PFSK-1 (cell line): ENCODE measurements around the gene GALK1.

Experiments used
- FOXP2 ChIP-seq: optimal IDR thresholded peaks from 2 replicates; pipeline ENCODE3; 2011; ENCODE audit warnings: borderline replicate concordance, control low read depth, inconsistent platforms; ENCODE audit not compliant: insufficient read depth; ENCODE audit errors: extremely low read length, extremely low read depth
- POLR2AphosphoS5 ChIP-seq: IDR thresholded peaks from 2 replicates; pipeline ENCODE4 v1.6.1; 2012; ENCODE audit warnings: low read depth, mild to moderate bottlenecking, control low read depth, low read length, moderate library complexity
- SIN3A ChIP-seq: IDR thresholded peaks from 2 replicates; pipeline ENCODE4 v1.6.1; 2012; ENCODE audit warnings: mild to moderate bottlenecking, low read length, moderate library complexity, borderline replicate concordance; ENCODE audit not compliant: insufficient read depth
- TAF1 ChIP-seq: IDR thresholded peaks from 2 replicates; pipeline ENCODE4 v1.6.1; 2012; ENCODE audit warnings: low read length, control low read depth, borderline replicate concordance; ENCODE audit not compliant: insufficient read depth
- TF ChIP-seq, protein P1 (sequence below), 2 experiments: IDR thresholded peaks; 2 replicates each; pipeline versions ENCODE4 v1.6.1 to v1.8.0; 2011 to 2012; ENCODE audit warnings: low read depth in 2 of 2, low read length in 2 of 2, control low read depth in 1 of 2, inconsistent platforms in 1 of 2, mild to moderate bottlenecking in 1 of 2, moderate library complexity in 1 of 2; ENCODE audit not compliant: insufficient read depth in 1 of 2

DNA sequence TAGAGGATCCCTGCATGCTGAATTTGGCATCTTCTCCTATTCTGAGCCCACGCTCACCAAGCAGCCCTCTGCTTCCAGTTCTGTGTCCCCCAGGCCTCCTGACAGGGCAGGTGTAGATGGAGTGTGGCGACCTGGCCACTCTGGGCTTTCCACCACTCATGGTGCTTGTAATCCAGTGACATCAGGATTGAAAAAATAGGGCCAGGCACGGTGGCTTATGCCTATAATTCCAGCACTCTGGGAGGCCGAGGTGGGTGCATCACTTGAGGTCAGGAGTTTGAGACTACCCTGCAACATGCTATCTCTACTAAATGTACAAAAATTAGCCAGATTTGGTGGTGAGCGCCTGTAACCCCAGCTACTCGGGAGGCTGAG lies 49.0 kb upstream of the GALK1 start:
- TF ChIP-seq TAF1 (no peak), POLR2AphosphoS5 (no peak), SIN3A (no peak), FOXP2 (no peak)
- TF ChIP-seq, protein P1, sequence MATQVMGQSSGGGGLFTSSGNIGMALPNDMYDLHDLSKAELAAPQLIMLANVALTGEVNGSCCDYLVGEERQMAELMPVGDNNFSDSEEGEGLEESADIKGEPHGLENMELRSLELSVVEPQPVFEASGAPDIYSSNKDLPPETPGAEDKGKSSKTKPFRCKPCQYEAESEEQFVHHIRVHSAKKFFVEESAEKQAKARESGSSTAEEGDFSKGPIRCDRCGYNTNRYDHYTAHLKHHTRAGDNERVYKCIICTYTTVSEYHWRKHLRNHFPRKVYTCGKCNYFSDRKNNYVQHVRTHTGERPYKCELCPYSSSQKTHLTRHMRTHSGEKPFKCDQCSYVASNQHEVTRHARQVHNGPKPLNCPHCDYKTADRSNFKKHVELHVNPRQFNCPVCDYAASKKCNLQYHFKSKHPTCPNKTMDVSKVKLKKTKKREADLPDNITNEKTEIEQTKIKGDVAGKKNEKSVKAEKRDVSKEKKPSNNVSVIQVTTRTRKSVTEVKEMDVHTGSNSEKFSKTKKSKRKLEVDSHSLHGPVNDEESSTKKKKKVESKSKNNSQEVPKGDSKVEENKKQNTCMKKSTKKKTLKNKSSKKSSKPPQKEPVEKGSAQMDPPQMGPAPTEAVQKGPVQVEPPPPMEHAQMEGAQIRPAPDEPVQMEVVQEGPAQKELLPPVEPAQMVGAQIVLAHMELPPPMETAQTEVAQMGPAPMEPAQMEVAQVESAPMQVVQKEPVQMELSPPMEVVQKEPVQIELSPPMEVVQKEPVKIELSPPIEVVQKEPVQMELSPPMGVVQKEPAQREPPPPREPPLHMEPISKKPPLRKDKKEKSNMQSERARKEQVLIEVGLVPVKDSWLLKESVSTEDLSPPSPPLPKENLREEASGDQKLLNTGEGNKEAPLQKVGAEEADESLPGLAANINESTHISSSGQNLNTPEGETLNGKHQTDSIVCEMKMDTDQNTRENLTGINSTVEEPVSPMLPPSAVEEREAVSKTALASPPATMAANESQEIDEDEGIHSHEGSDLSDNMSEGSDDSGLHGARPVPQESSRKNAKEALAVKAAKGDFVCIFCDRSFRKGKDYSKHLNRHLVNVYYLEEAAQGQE (IDR thresholded peaks at IDR 0.05; ENCODE audit: insufficient read depth in 1 of 2, low read depth in 2 of 2, low read length in 2 of 2), result no peak
